CD4-positive, alpha-beta T cell treated with Interleukin-10 for 1 hour (primary cell): ENCODE data around the gene NUP98.

ENCODE experiments used
- DNase-seq: peaks from one replicate; pipeline ENCODE4 v3.0.0-alpha.2; 2020

NUP98 gene

GRCh38 chr11:3797329-3798090 lies at the start of gene NUP98:
Gene NUP98 (minus strand): TSS chr11:3797554. CDS start chr11:3782117, 15,437 bp downstream.
- DNase-seq, result peak; percentile 100

- no peak for DNase-seq
These were observed 48.3 kb upstream of the NUP98 start for GRCh38 chr11:3845670-3846069.

GRCh38 chr11:3845246-3845645 lies 47.9 kb upstream of the NUP98 start:
- no peak for DNase-seq

- no peak for DNase-seq
These were observed 46.0 kb upstream of the NUP98 start for GRCh38 chr11:3843326-3843725.

GRCh38 chr11:3841426-3842350 lies 44.3 kb upstream of the NUP98 start:
- DNase-seq, result peak; percentile 94

- DNase-seq, result no peak
These were observed 43.6 kb upstream of the NUP98 start, which contains the start of gene RHOG for GRCh38 chr11:3840870-3841425. Gene RHOG (minus strand): TSS chr11:3840959. CDS start chr11:3828138, 12,821 bp downstream.

- DNase-seq, result no peak
These were observed 42.9 kb upstream of the NUP98 start for GRCh38 chr11:3840004-3840869.

- DNase-seq, result no peak
These were observed 41.1 kb upstream of the NUP98 start for GRCh38 chr11:3838504-3838903.

GRCh38 chr11:3837793-3838192 lies 40.4 kb upstream of the NUP98 start:
- no peak for DNase-seq

GRCh38 chr11:3836903-3837302 lies 39.5 kb upstream of the NUP98 start:
- peak; percentile 67 for DNase-seq

GRCh38 chr11:3835751-3836150 lies 38.4 kb upstream of the NUP98 start:
- DNase-seq, result no peak

- no peak for DNase-seq
These were observed 37.5 kb upstream of the NUP98 start for GRCh38 chr11:3834664-3835461.

GRCh38 chr11:3834349-3834663 lies 37.0 kb upstream of the NUP98 start:
- DNase-seq, result no peak

GRCh38 chr11:3833449-3833848 lies 36.1 kb upstream of the NUP98 start:
- DNase-seq, result no peak

GRCh38 chr11:3832816-3833215 lies 35.5 kb upstream of the NUP98 start:
- no peak for DNase-seq

GRCh38 chr11:3831378-3832239 lies 34.3 kb upstream of the NUP98 start:
- DNase-seq, result no peak

- DNase-seq, result no peak
These were observed 33.4 kb upstream of the NUP98 start for GRCh38 chr11:3830730-3831129.

- no peak for DNase-seq
These were observed 32.7 kb upstream of the NUP98 start for GRCh38 chr11:3830088-3830487.

GRCh38 chr11:3827434-3828186 lies 30.3 kb upstream of the NUP98 start:
- no peak for DNase-seq

- DNase-seq, result no peak
These were observed 29.4 kb upstream of the NUP98 start for GRCh38 chr11:3826721-3827120.
